Measurements from ENCODE around the gene NAA80.

The NAA80 gene

DNA sequence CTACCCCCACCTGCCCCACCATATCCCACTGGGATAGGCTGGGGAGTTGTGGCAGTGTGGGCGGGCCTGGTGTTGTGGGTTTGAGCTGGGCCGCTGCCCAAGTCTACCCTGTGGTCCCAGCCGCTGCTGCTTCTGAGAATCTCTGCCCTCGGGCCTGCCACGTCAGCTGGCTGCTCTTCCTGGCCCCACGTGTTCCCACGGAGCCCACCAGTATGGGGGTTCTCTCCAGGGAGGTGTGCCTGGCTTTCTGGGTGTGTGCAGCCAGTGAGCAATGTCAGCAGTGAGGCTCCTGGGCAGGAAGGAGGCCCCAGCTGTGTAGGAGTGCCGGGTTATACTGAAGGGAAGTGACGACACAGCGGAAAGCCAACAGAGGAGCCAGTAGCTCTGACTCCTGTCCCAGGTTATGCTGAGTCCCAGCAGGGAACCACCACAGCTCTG lies 52.7 kb downstream of the NAA80 start:
- H3K4me3 ChIP-seq (ENCODE audit: low read length), result peak overlapping the region; percentile 68
- no peaks in the 10 kb centered on the region for H3K36me3 ChIP-seq (ENCODE audit: control insufficient read depth, insufficient read depth, low read length)
- no peaks in the 10 kb centered on the region for H3K9me3 ChIP-seq (ENCODE audit: control insufficient read depth, low read length)
- H3K27me3 ChIP-seq (ENCODE audit: control insufficient read depth, insufficient read depth, low read length), result no peaks in the 10 kb centered on the region
- H3K4me1 ChIP-seq (ENCODE audit: control insufficient read depth, insufficient read depth, low read length), result peaks cover 88% of the 10 kb centered on the region
- H3K9ac ChIP-seq (ENCODE audit: low read length), result peak overlapping the region; percentile 69

All from mucosa of stomach (tissue), 1 donor.